IMR-90 (cell line): ENCODE measurements around the gene FAM117B. TPM values are rescaled to one million over a fixed set of nuclear protein-coding genes. Genes with fewer than 3 reads are reported as not detected.

Experiments used
- ATAC-seq: fragments of 200-7000 bp; cut with Tn5 transposase; 2 replicates; pipeline ENCODE4 v1.9.1; 2020; ENCODE audit warnings: low read depth, mild to moderate bottlenecking, moderate library complexity
- BruUV-seq: library from RNA; stranded (reverse); fragments of 400-500 nt; replicated peaks from 2 replicates; lab custom pipeline; 2021; lab: Mats Ljungman, UMichigan
- CTCF ChIA-PET: fragments of 300-600 bp; formaldehyde crosslinking; extraction: SDS; loops from one replicate; lab custom pipeline; 2021; ENCODE audit warnings: antibody characterized with exemption; lab: Yijun Ruan, JAX
- POLR2A ChIA-PET: fragments of 300-600 bp; sonication (Branson Sonifier 250); formaldehyde crosslinking; loops from one replicate; lab custom pipeline; 2022; ENCODE audit warnings: antibody characterized with exemption; ENCODE audit not compliant: unreplicated experiment; lab: Charles Lee
- DNase-seq: peaks from one replicate; pipeline ENCODE4 v3.0.0; 2013
- H2AFZ ChIP-seq: replicated peaks from 2 replicates; pipeline ENCODE3; 2013; ENCODE audit warnings: low read length, mild to moderate bottlenecking; ENCODE audit not compliant: poor library complexity
- H2AK5ac ChIP-seq: 2 replicates; pipeline ENCODE4 v1.6.1; 2013; ENCODE audit warnings: low read depth, low read length, inconsistent platforms
- H2AK9ac ChIP-seq: replicated peaks from 2 replicates; pipeline ENCODE3; 2013; ENCODE audit warnings: mild to moderate bottlenecking, low read depth, low read length, moderate library complexity; ENCODE audit not compliant: poor library complexity
- H2BK120ac ChIP-seq: 2 replicates; pipeline ENCODE4 v1.6.1; 2013; ENCODE audit warnings: low read depth, low read length, inconsistent platforms
- H2BK15ac ChIP-seq: 3 replicates; pipeline ENCODE4 v1.6.1; 2013; ENCODE audit warnings: low read depth, low read length, inconsistent platforms
- H2BK20ac ChIP-seq: 2 replicates; pipeline ENCODE4 v1.6.1; 2013; ENCODE audit warnings: low read depth, mild to moderate bottlenecking, inconsistent platforms, low read length, moderate library complexity
- H2BK5ac ChIP-seq: 2 replicates; pipeline ENCODE4 v1.6.1; 2013; ENCODE audit warnings: mild to moderate bottlenecking, low read depth, low read length, inconsistent platforms; ENCODE audit not compliant: poor library complexity, severe bottlenecking
- H3K14ac ChIP-seq: replicated peaks from 2 replicates; pipeline ENCODE4 v1.6.1; 2013; ENCODE audit warnings: low read depth, low read length, inconsistent platforms
- H3K18ac ChIP-seq: 2 replicates; pipeline ENCODE4 v1.6.1; 2013; ENCODE audit warnings: low read depth, low read length, control low read depth
- H3K23ac ChIP-seq: 2 replicates; pipeline ENCODE4 v1.6.1; 2013; ENCODE audit warnings: low read depth, low read length, inconsistent platforms
- H3K27ac ChIP-seq: 2 replicates; pipeline ENCODE4 v1.5.1; 2013; ENCODE audit warnings: mild to moderate bottlenecking, control low read depth, low read length; ENCODE audit not compliant: insufficient read depth
- H3K27me3 ChIP-seq: 2 replicates; pipeline ENCODE4 v1.6.1; 2013; ENCODE audit warnings: low read length; ENCODE audit not compliant: control insufficient read depth, insufficient read depth
- H3K36me3 ChIP-seq: 2 replicates; pipeline ENCODE4 v1.6.1; 2013; ENCODE audit warnings: low read length, mixed read lengths; ENCODE audit not compliant: control insufficient read depth, insufficient read depth
- H3K4ac ChIP-seq: 2 replicates; pipeline ENCODE4 v1.6.1; 2013; ENCODE audit warnings: low read depth, low read length, inconsistent platforms
- H3K4me1 ChIP-seq: 2 replicates; pipeline ENCODE4 v1.6.1; 2013; ENCODE audit warnings: low read length, mixed read lengths; ENCODE audit not compliant: control insufficient read depth, insufficient read depth
- H3K4me2 ChIP-seq: 2 replicates; pipeline ENCODE4 v1.6.1; 2013; ENCODE audit warnings: low read depth, mild to moderate bottlenecking, control low read depth, low read length, moderate library complexity
- H3K4me3 ChIP-seq: 2 replicates; pipeline ENCODE4 v1.5.1; 2013; ENCODE audit warnings: low read depth, mild to moderate bottlenecking, control low read depth, low read length, moderate library complexity; ENCODE audit not compliant: insufficient read depth
- H3K56ac ChIP-seq: 2 replicates; pipeline ENCODE4 v1.6.1; 2013; ENCODE audit warnings: low read length, inconsistent platforms; ENCODE audit not compliant: insufficient read depth; ENCODE audit errors: extremely low read depth
- H3K79me1 ChIP-seq, 2 experiments: 2 replicates each; pipeline ENCODE4 v1.6.1; 2013; ENCODE audit warnings: low read length in 2 of 2, inconsistent platforms in 1 of 2, low read depth in 1 of 2
- H3K9ac ChIP-seq: 2 replicates; pipeline ENCODE4 v1.6.1; 2013; ENCODE audit warnings: low read depth, low read length, control low read depth
- H3K9me1 ChIP-seq: 2 replicates; pipeline ENCODE4 v1.6.1; 2013; ENCODE audit warnings: low read length, inconsistent platforms; ENCODE audit not compliant: insufficient read depth
- H3K9me3 ChIP-seq: 2 replicates; pipeline ENCODE4 v1.6.1; 2013; ENCODE audit warnings: low read length; ENCODE audit not compliant: control insufficient read depth, insufficient read depth
- H4K20me1 ChIP-seq: 2 replicates; pipeline ENCODE4 v1.6.1; 2013; ENCODE audit warnings: low read length, inconsistent platforms; ENCODE audit not compliant: insufficient read depth
- H4K5ac ChIP-seq: 2 replicates; pipeline ENCODE4 v1.6.1; 2013; ENCODE audit warnings: mild to moderate bottlenecking, low read depth, low read length, control low read depth
- H4K8ac ChIP-seq, 2 experiments: 2 replicates each; pipeline ENCODE4 v1.6.1; 2013; ENCODE audit warnings: low read depth in 2 of 2, low read length in 2 of 2, control low read depth in 1 of 2, inconsistent platforms in 1 of 2
- H4K91ac ChIP-seq: 2 replicates; pipeline ENCODE4 v1.6.1; 2013; ENCODE audit warnings: low read depth, low read length, inconsistent platforms; ENCODE audit not compliant: insufficient read depth
- CHD1 ChIP-seq: IDR thresholded peaks from 2 replicates; pipeline ENCODE4 v1.6.1; 2012; ENCODE audit warnings: low read depth, low read length, improper control_type of control experiment
- whole genome bisulfite sequencing, 2 experiments: methylation state at CpG; one replicate each; pipeline versions ENCODE4 v1.1.5 to v1.1.7; 2013; ENCODE audit warnings: missing lambda C conversion rate in 2 of 2; ENCODE audit not compliant: insufficient read length in 1 of 2; ENCODE audit errors: extremely low coverage in 2 of 2; 5-methylcytosine and 5-hydroxymethylcytosine counted together
- dilution Hi-C: fragments of 300-500 bp; cut with HindIII; formaldehyde crosslinking; loops from one replicate; pipeline ENCODE4 v1.14.3; 2018; ENCODE audit warnings: low sequenced_read_pairs; ENCODE audit not compliant: unreplicated experiment
- in situ Hi-C: fragments of 300-500 bp; cut with MboI; formaldehyde crosslinking; loops from 3 replicates; pipeline ENCODE4 v1.14.3; 2019; ENCODE audit warnings: low sequenced_read_pairs, inconsistent platforms, mixed read lengths
- intact Hi-C: fragments of 100-400 bp; cut with micrococcal nuclease; formaldehyde crosslinking; loops from 2 replicates; pipeline ENCODE4 v1.10.0; 2022
- polyA plus RNA-seq, 3 experiments: library from polyadenylated mRNA; depleted of rRNA; stranded (reverse); fragments of >200 nt; gene quantifications; 2 replicates each; pipeline ENCODE4 v1.2.3, GENCODE V29; 2012; ENCODE audit warnings: low replicate concordance in 1 of 3
- total RNA-seq: library from RNA; depleted of rRNA; stranded (reverse); fragments of >200 nt; gene quantifications from 2 replicates; pipeline ENCODE4 v1.2.3, GENCODE V29; 2012

Gene FAM117B
- total and polyA plus RNA-seq, 2 of the 4 experiments (the other 2 are of a cell fraction): 0.54 to 0.79 TPM

GRCh38 chr2:202716953-202717597 is 82.3 kb downstream of the FAM117B start:
- ChIA-PET POLR2A (no interaction called here), CTCF (no interaction called here)
- in situ Hi-C loops: no loop called here
- Histone ChIP-seq H3K56ac (no peak overlapping the region), H2BK120ac (no peak overlapping the region), H3K4me2 (no peak overlapping the region), H3K27ac (no peak overlapping the region), H3K18ac (no peak overlapping the region), H3K14ac (no peak overlapping the region), H2BK20ac (no peak overlapping the region), H3K79me1 (no peaks in the 10 kb centered on the region; a peak in 1 of 4 replicates), H2BK5ac (no peak overlapping the region), H2AFZ (no peak overlapping the region), H3K27me3 (no peaks in the 10 kb centered on the region), H4K8ac (no peak overlapping the region), H3K4me3 (no peak overlapping the region), H3K9me3 (peaks cover 11% of the 10 kb centered on the region), H4K20me1 (no peaks in the 10 kb centered on the region), H2AK5ac (no peak overlapping the region), H4K5ac (no peak overlapping the region), H3K36me3 (0 out of 2 replicates have a peak, but pooled peaks cover 1% of the 10 kb centered on the region), H3K4me1 (peaks cover 2% of the 10 kb centered on the region; the same call in 1 of the 2 replicates), H3K23ac (no peak overlapping the region), H2AK9ac (no peak overlapping the region), H3K4ac (no peak overlapping the region), H4K91ac (no peak overlapping the region), H3K9ac (no peak overlapping the region), H3K9me1 (no peaks in the 10 kb centered on the region; the same call in 1 of the 2 replicates), H2BK15ac (no peak overlapping the region)
- WGBS, 2 experiments: no CpG with 5 or more reads among the region's 2 CpGs
- TF ChIP-seq CHD1: no peak
- ATAC-seq: no peak
- BruUV-seq: no TSS peak
- dilution Hi-C loops: no loop called here
- DNase-seq: no peak
- intact Hi-C loops: no loop called here
